WTC11 (cell line): ENCODE results near the gene AGMAT.

Source experiments
- CREB1 ChIP-seq: sonication (generic); formaldehyde crosslinking; IDR thresholded peaks from 2 replicates; pipeline ENCODE4 v1.8.0; 2023; ENCODE audit warnings: mild to moderate bottlenecking, missing genetic modification reagents
- ESRRA ChIP-seq: sonication (generic); formaldehyde crosslinking; IDR thresholded peaks from 2 replicates; pipeline ENCODE4 v1.8.1; 2022; ENCODE audit warnings: mild to moderate bottlenecking, missing genetic modification reagents, borderline replicate concordance
- MAX ChIP-seq: sonication (generic); formaldehyde crosslinking; IDR thresholded peaks from 2 replicates; pipeline ENCODE4 v1.8.0; 2022; ENCODE audit warnings: mild to moderate bottlenecking, missing genetic modification reagents
- ZNF317 ChIP-seq: sonication (generic); formaldehyde crosslinking; IDR thresholded peaks from 2 replicates; pipeline ENCODE4 v1.8.1; 2023; ENCODE audit warnings: low read depth, mild to moderate bottlenecking, moderate library complexity, missing genetic modification reagents, borderline replicate concordance

DNA sequence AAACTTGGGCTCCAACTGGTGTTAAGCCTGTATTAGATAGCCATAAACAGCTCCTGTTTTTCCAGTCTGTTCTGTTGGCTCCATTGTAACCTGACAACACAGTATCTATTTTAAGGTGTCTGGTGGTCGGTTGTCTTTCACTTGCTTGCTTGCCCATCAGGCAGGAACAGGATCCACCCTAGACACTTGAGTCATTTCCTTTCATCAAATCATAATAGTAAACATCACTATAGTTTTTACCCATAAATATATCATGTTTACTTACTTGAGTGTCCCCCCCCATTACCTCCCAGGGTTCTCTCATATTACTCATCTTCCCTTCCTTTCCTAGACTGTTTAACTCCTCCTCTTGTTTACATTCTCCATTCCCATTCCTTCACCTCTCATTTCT is 35.3 kb upstream of the AGMAT start:
- TF ChIP-seq MAX (no peak), ZNF317 (CRISPR knock-in tag) (no peak), CREB1 (CRISPR knock-in tag) (no peak), ESRRA (CRISPR knock-in tag) (no peak)
